HEK293 (cell line): ENCODE measurements around the gene PALD1.

Experiments used
- KLF9 ChIP-seq: fragments of 450-650 bp; formaldehyde crosslinking; IDR thresholded peaks from 2 replicates; pipeline ENCODE4 v1.5.1; 2016; ENCODE audit warnings: missing biosample characterization, missing genetic modification characterization, low read depth
- PRDM1 ChIP-seq: fragments of 450-650 bp; formaldehyde crosslinking; IDR thresholded peaks from 2 replicates; pipeline ENCODE4; 2016; ENCODE audit warnings: missing biosample characterization, missing genetic modification characterization
- REPIN1 ChIP-seq: fragments of 450-650 bp; formaldehyde crosslinking; IDR thresholded peaks from 2 replicates; pipeline ENCODE4 v1.5.1; 2017; ENCODE audit warnings: missing biosample characterization, missing genetic modification characterization, low read depth
- ZNF529 ChIP-seq: fragments of 450-650 bp; formaldehyde crosslinking; IDR thresholded peaks from 2 replicates; pipeline ENCODE4 v1.5.1; 2017; ENCODE audit warnings: missing genetic modification characterization, missing biosample characterization; ENCODE audit not compliant: insufficient replicate concordance
- ZNF561 ChIP-seq: fragments of 450-650 bp; IDR thresholded peaks from 2 replicates; pipeline ENCODE4 v1.5.1; 2018; ENCODE audit warnings: missing biosample characterization, missing genetic modification characterization, borderline replicate concordance
- TF ChIP-seq, protein P1 (sequence below): fragments of 450-650 bp; formaldehyde crosslinking; IDR thresholded peaks from 2 replicates; pipeline ENCODE4 v1.5.1; 2016; ENCODE audit warnings: missing biosample characterization, missing genetic modification characterization
- TF ChIP-seq, protein P2 (sequence below): fragments of 450-650 bp; formaldehyde crosslinking; optimal IDR thresholded peaks from 2 replicates; pipeline ENCODE3; 2016; ENCODE audit warnings: missing biosample characterization, mild to moderate bottlenecking, missing genetic modification characterization
- TF ChIP-seq, protein P3 (sequence below): fragments of 450-650 bp; formaldehyde crosslinking; IDR thresholded peaks from 2 replicates; pipeline ENCODE4 v1.5.1; 2016; ENCODE audit warnings: missing biosample characterization, missing genetic modification characterization
- TF ChIP-seq, protein P4 (sequence below): fragments of 450-650 bp; formaldehyde crosslinking; IDR thresholded peaks from 2 replicates; pipeline ENCODE4 v1.5.1; 2017; ENCODE audit warnings: missing biosample characterization, missing genetic modification characterization

DNA sequence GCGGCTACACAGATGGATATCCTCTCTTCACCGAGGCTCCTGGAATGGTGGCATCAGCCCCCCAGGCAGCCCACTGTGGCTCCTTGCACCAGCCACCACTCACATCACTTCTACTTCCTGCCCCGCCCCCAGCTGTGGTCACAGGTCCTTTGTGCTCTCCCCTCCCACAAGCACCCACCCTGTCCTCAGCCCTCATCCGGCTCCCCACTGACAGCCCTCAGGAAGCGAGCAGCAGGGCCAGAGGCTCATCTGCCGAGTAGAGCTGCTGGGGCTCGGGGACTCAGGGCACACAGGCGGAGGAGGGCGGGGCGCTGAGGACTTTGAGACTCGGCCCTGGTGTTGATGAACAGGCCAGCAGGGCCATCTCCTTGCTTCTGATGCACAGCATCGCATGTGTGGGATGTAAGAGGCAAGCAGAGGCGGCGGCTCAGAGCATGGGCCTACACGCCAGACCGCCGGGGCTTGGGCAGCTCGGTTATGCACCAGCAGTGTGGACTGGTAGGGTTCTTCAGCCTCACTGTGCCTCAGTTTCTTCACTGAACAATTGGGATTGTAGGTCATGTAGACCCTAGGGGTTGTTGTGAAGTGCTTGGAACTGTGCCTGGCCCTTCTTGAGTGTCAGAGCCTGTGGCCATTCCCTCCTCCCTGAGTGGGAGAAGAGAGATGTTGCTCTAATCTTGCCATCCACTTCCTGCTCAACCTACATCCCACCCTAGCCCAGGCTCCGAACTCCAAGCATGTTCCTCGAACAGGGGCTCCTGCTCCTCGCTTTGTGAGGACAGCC, 124.3 kb downstream of the PALD1 start, which contains the start of gene PRF1:
- TF ChIP-seq, protein P1, sequence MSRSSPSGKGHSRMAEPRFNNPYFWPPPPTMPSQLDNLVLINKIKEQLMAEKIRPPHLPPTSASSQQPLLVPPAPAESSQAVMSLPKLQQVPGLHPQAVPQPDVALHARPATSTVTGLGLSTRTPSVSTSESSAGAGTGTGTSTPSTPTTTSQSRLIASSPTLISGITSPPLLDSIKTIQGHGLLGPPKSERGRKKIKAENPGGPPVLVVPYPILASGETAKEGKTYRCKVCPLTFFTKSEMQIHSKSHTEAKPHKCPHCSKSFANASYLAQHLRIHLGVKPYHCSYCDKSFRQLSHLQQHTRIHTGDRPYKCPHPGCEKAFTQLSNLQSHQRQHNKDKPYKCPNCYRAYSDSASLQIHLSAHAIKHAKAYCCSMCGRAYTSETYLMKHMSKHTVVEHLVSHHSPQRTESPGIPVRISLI, result no peak
- TF ChIP-seq, protein P2, sequence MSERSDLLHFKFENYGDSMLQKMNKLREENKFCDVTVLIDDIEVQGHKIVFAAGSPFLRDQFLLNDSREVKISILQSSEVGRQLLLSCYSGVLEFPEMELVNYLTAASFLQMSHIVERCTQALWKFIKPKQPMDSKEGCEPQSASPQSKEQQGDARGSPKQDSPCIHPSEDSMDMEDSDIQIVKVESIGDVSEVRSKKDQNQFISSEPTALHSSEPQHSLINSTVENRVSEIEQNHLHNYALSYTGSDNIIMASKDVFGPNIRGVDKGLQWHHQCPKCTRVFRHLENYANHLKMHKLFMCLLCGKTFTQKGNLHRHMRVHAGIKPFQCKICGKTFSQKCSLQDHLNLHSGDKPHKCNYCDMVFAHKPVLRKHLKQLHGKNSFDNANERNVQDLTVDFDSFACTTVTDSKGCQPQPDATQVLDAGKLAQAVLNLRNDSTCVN (tag by site-specific recombination), result no peak
- TF ChIP-seq, protein P3, sequence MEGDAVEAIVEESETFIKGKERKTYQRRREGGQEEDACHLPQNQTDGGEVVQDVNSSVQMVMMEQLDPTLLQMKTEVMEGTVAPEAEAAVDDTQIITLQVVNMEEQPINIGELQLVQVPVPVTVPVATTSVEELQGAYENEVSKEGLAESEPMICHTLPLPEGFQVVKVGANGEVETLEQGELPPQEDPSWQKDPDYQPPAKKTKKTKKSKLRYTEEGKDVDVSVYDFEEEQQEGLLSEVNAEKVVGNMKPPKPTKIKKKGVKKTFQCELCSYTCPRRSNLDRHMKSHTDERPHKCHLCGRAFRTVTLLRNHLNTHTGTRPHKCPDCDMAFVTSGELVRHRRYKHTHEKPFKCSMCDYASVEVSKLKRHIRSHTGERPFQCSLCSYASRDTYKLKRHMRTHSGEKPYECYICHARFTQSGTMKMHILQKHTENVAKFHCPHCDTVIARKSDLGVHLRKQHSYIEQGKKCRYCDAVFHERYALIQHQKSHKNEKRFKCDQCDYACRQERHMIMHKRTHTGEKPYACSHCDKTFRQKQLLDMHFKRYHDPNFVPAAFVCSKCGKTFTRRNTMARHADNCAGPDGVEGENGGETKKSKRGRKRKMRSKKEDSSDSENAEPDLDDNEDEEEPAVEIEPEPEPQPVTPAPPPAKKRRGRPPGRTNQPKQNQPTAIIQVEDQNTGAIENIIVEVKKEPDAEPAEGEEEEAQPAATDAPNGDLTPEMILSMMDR (tag by site-specific recombination), result no peak
- TF ChIP-seq KLF9 (no peak), PRDM1 (tag by site-specific recombination) (no peak), ZNF561 (tag by site-specific recombination) (no peak), REPIN1 (tag by site-specific recombination) (no peak), ZNF529 (tag by site-specific recombination) (no peak)
- TF ChIP-seq, protein P4, sequence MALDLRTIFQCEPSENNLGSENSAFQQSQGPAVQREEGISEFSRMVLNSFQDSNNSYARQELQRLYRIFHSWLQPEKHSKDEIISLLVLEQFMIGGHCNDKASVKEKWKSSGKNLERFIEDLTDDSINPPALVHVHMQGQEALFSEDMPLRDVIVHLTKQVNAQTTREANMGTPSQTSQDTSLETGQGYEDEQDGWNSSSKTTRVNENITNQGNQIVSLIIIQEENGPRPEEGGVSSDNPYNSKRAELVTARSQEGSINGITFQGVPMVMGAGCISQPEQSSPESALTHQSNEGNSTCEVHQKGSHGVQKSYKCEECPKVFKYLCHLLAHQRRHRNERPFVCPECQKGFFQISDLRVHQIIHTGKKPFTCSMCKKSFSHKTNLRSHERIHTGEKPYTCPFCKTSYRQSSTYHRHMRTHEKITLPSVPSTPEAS, result no peak
